K562 (cell line): ENCODE measurements around the gene MUC5AC. TPM values are rescaled to one million over a fixed set of nuclear protein-coding genes. Genes with fewer than 3 reads are reported as not detected.

ENCODE experiments used
- ATAC-seq: fragments of 200-7000 bp; cut with Tn5 transposase; 3 replicates; pipeline ENCODE4 v1.9.1; 2020; ENCODE audit warnings: moderate library complexity
- BruUV-seq: library from RNA; stranded (reverse); fragments of 400-500 nt; replicated peaks from 2 replicates; lab custom pipeline; 2021; lab: Mats Ljungman, UMichigan
- CTCF ChIA-PET: fragments of 300-600 bp; formaldehyde crosslinking; extraction: SDS; loops from one replicate; lab custom pipeline; 2021; ENCODE audit warnings: low intra/inter-chr PET ratio; lab: Yijun Ruan, JAX
- POLR2A ChIA-PET: fragments of 300-600, 350-650 bp; sonication (Branson Sonifier 250); formaldehyde crosslinking; extraction: SDS; loops from one replicate; lab custom pipeline; 2021; ENCODE audit warnings: antibody characterized with exemption, inconsistent platforms; lab: Yijun Ruan, JAX
- DNase-seq, 4 experiments: peaks; one replicate each; pipeline versions ENCODE4 v3.0.0 to v3.0.0-alpha.2; 2011 to 2018; ENCODE audit warnings: low spot score in 3 of 4, mixed read lengths in 3 of 4; ENCODE audit errors: extremely low read depth in 1 of 4
- FAIRE-seq: peaks from 2 replicates; lab custom pipeline; 2011; peaks lifted over from hg19 to GRCh38; lab: Jason Lieb, UNC
- H2AFZ ChIP-seq: 2 replicates; pipeline ENCODE4 v1.6.0; 2011; ENCODE audit warnings: low read depth, low read length, control low read depth, inconsistent platforms
- H3K27ac ChIP-seq: fragments of 200-600 bp; 3 replicates; pipeline ENCODE4 v1.8.0; 2011; ENCODE audit warnings: low read depth, mild to moderate bottlenecking, control low read depth, inconsistent platforms, low read length, moderate library complexity, mixed read lengths; ENCODE audit errors: extremely low read depth
- H3K27me3 ChIP-seq, 2 experiments: fragments of 300-600 bp in 1 of 2; 2 replicates in 1 of 2; 3 replicates in 1 of 2; pipeline versions ENCODE4 v1.6.0 to v1.8.0; 2011; ENCODE audit warnings: inconsistent platforms in 2 of 2, low read length in 2 of 2, mild to moderate bottlenecking in 1 of 2, mixed read lengths in 1 of 2, moderate library complexity in 1 of 2; ENCODE audit not compliant: control insufficient read depth in 2 of 2, insufficient read depth in 2 of 2
- H3K36me3 ChIP-seq: fragments of 300-600 bp; 3 replicates; pipeline ENCODE4 v1.8.0; 2011; ENCODE audit warnings: mild to moderate bottlenecking, low read length, inconsistent platforms; ENCODE audit not compliant: control insufficient read depth, insufficient read depth
- H3K4me1 ChIP-seq, 2 experiments: fragments of 200-600 bp in 1 of 2; replicated peaks in 1 of 2; 2 replicates in 1 of 2; 3 replicates in 1 of 2; pipeline versions ENCODE4 v1.5.1 to v1.8.0; 2011; ENCODE audit warnings: inconsistent platforms in 2 of 2, low read length in 2 of 2, mild to moderate bottlenecking in 1 of 2, mixed read lengths in 1 of 2, moderate library complexity in 1 of 2; ENCODE audit not compliant: control insufficient read depth in 2 of 2, insufficient read depth in 2 of 2
- H3K4me2 ChIP-seq: 2 replicates; pipeline ENCODE4 v1.6.1; 2011; ENCODE audit warnings: low read length, control low read depth, inconsistent platforms, mixed read lengths; ENCODE audit not compliant: insufficient read depth
- H3K4me3 ChIP-seq: fragments of 200-600 bp; sonication (generic), shearing (Covaris generic); 2 replicates; pipeline ENCODE4 v1.5.1; 2016; ENCODE audit warnings: control low read depth, inconsistent platforms
- H3K79me2 ChIP-seq: fragments of 200-600 bp; 3 replicates; pipeline ENCODE4 v1.8.0; 2011; ENCODE audit warnings: low read length, inconsistent platforms; ENCODE audit not compliant: control insufficient read depth, insufficient read depth
- H3K9ac ChIP-seq, 2 experiments: 2 replicates each; pipeline versions ENCODE4 v1.6.0 to v1.6.1; 2011; ENCODE audit warnings: low read depth in 2 of 2, low read length in 2 of 2, control low read depth in 1 of 2, inconsistent platforms in 1 of 2, mild to moderate bottlenecking in 1 of 2, mixed read lengths in 1 of 2; ENCODE audit not compliant: insufficient read depth in 1 of 2
- H3K9me1 ChIP-seq: one replicate; pipeline ENCODE4 v1.6.0; 2011; ENCODE audit warnings: inconsistent platforms, mild to moderate bottlenecking, low read length, moderate library complexity; ENCODE audit not compliant: control insufficient read depth, insufficient read depth
- H3K9me3 ChIP-seq: replicated peaks from 2 replicates; pipeline ENCODE4 v1.5.1; 2011; ENCODE audit warnings: low read depth, low read length, inconsistent platforms; ENCODE audit not compliant: control insufficient read depth, insufficient read depth
- H4K20me1 ChIP-seq: replicated peaks from 2 replicates; pipeline ENCODE4 v1.6.1; 2011; ENCODE audit warnings: low read length, inconsistent platforms, mixed read lengths; ENCODE audit not compliant: control insufficient read depth, insufficient read depth
- BCOR ChIP-seq: fragments of 450-650 bp; IDR thresholded peaks from 2 replicates; pipeline ENCODE4 v1.6.1; 2016
- BRCA1 ChIP-seq, 2 experiments: fragments of 450-650 bp in 1 of 2; sonication (generic) in 1 of 2; formaldehyde crosslinking in 1 of 2; IDR thresholded peaks; 2 replicates each; pipeline versions ENCODE4 v1.5.0 to v1.6.1; 2017 to 2020; ENCODE audit warnings: mild to moderate bottlenecking in 1 of 2, missing genetic modification reagents in 1 of 2
- BRD4 ChIP-seq: fragments of 200-600 bp; sonication (generic); IDR thresholded peaks from 2 replicates; pipeline ENCODE4 v1.6.1; 2017; ENCODE audit warnings: inconsistent platforms
- C11orf30 ChIP-seq: fragments of 450-650 bp; IDR thresholded peaks from 2 replicates; pipeline ENCODE4 v1.6.1; 2016; ENCODE audit warnings: low read depth, mild to moderate bottlenecking
- CBFB ChIP-seq: sonication (generic); formaldehyde crosslinking; IDR thresholded peaks from 2 replicates; pipeline ENCODE4 v1.4.0; 2020; ENCODE audit warnings: mild to moderate bottlenecking, missing genetic modification reagents
- CTBP1 ChIP-seq: fragments of 450-650 bp; IDR thresholded peaks from 2 replicates; pipeline ENCODE4 v1.6.1; 2016; ENCODE audit warnings: borderline replicate concordance
- FOS ChIP-seq: IDR thresholded peaks from 3 replicates; pipeline ENCODE4 v1.6.1; 2011; ENCODE audit not compliant: insufficient read length; ENCODE audit errors: extremely low read depth
- HBP1 ChIP-seq: fragments of 450-650 bp; formaldehyde crosslinking; IDR thresholded peaks from 2 replicates; pipeline ENCODE4 v1.4.0; 2022; ENCODE audit warnings: missing genetic modification characterization
- HOXB6 ChIP-seq: fragments of 250-450 bp; sonication (Bioruptor Pico); IDR thresholded peaks from 2 replicates; pipeline ENCODE4 v1.5.1; 2022; ENCODE audit warnings: mild to moderate bottlenecking, borderline replicate concordance
- IRF1 ChIP-seq: sonication (generic); formaldehyde crosslinking; IDR thresholded peaks from 2 replicates; pipeline ENCODE4 v1.8.0; 2022; ENCODE audit warnings: missing genetic modification reagents, mild to moderate bottlenecking, borderline replicate concordance
- NONO ChIP-seq, 2 experiments: fragments of 200-400 bp in 1 of 2; fragments of 450-650 bp in 1 of 2; formaldehyde crosslinking in 1 of 2; IDR thresholded peaks; 2 replicates each; pipeline ENCODE4 v1.6.1; 2017; ENCODE audit warnings: low read depth in 2 of 2, mild to moderate bottlenecking in 2 of 2, moderate library complexity in 2 of 2, low read length in 1 of 2
- OTX1 ChIP-seq: fragments of 450-650 bp; formaldehyde crosslinking; IDR thresholded peaks from 2 replicates; pipeline ENCODE4 v1.4.0; 2022; ENCODE audit warnings: mild to moderate bottlenecking
- PBX2 ChIP-seq, 2 experiments: IDR thresholded peaks in 1 of 2; conservative IDR thresholded peaks in 1 of 2; 2 replicates each; pipeline ENCODE4 v1.6.1; 2016; ENCODE audit warnings: low read depth in 2 of 2, mild to moderate bottlenecking in 1 of 2, missing compliant biosample characterization in 1 of 2, missing genetic modification characterization in 1 of 2, moderate library complexity in 1 of 2
- PHB2 ChIP-seq: fragments of 450-650 bp; IDR thresholded peaks from 2 replicates; pipeline ENCODE4 v1.6.1; 2017; ENCODE audit warnings: low read depth
- POLR2A ChIP-seq: fragments of 450-650 bp; conservative IDR thresholded peaks from 2 replicates; pipeline ENCODE4 v1.6.1; 2016
- TRIM28 ChIP-seq: fragments of 450-650 bp; IDR thresholded peaks from 2 replicates; pipeline ENCODE4 v1.6.1; 2017
- ZBTB26 ChIP-seq: fragments of 450-650 bp; formaldehyde crosslinking; IDR thresholded peaks from 2 replicates; pipeline ENCODE4 v1.4.0; 2022; ENCODE audit warnings: missing genetic modification characterization
- ZNF133 ChIP-seq: fragments of 250-450 bp; sonication (Bioruptor Pico); IDR thresholded peaks from 2 replicates; pipeline ENCODE4 v1.4.0; 2020; ENCODE audit warnings: mild to moderate bottlenecking
- ZNF707 ChIP-seq: fragments of 250-450 bp; sonication (Bioruptor Pico); conservative IDR thresholded peaks from 2 replicates; pipeline ENCODE4 v1.8.0; 2022; ENCODE audit warnings: inconsistent platforms, mild to moderate bottlenecking, moderate library complexity
- WGBS: fragments of 100-300 bp; shearing (Covaris generic); methylation state at CpG from one replicate; pipeline ENCODE4 v1.1.6; 2016; ENCODE audit warnings: low coverage, mixed read lengths; ENCODE audit not compliant: insufficient coverage; ENCODE audit errors: missing lambda C conversion rate; 5-methylcytosine and 5-hydroxymethylcytosine counted together
- in situ Hi-C: fragments of 300-500 bp; cut with MboI; formaldehyde crosslinking; loops from 4 replicates; pipeline ENCODE4 v1.15.0; 2018; ENCODE audit warnings: inconsistent platforms, mixed read lengths
- intact Hi-C: fragments of 100-400 bp; cut with micrococcal nuclease; formaldehyde crosslinking; loops from 2 replicates; pipeline ENCODE4 v1.14.2; 2022
- polyA plus RNA-seq, 8 experiments: library from polyadenylated mRNA; depleted of rRNA in 4 of 8; stranded (reverse) in 5 of 8; unstranded in 3 of 8; fragments of >200 nt; fragmentation: Nextera tagmentation in 2 of 8; fragmentation: Illumina TruSeq in 1 of 8; extraction: Ambion mirVana in 2 of 8; extraction: Trizol in 1 of 8; gene quantifications; 2 replicates each; pipeline versions ENCODE4 v1.2.1 to v1.2.3, GENCODE V29; 2011 to 2014; ENCODE audit warnings: inconsistent platforms in 1 of 8, missing spikeins in 1 of 8
- total RNA-seq, 7 experiments: library from RNA; depleted of rRNA in 6 of 7; stranded (reverse); fragments of >200 nt in 6 of 7; fragmentation: Illumina TruSeq in 2 of 7; extraction: Trizol in 2 of 7; gene quantifications; 2 replicates each; pipeline versions ENCODE4 v1.2.1 to v1.2.3, GENCODE V29; 2011 to 2021; ENCODE audit warnings: low replicate concordance in 1 of 7

The MUC5AC gene
- total and polyA plus RNA-seq, 9 of the 15 experiments (the other 6 are each of a cell fraction or from before 2014, with no cell fraction given) = not detected

GRCh38 chr11:1150116-1150515 lies 7.6 kb upstream of the MUC5AC start:
- intact Hi-C loops = no loop called here
- in situ Hi-C loops = no loop called here
- Histone ChIP-seq H2AFZ (no peak overlapping the region), H3K4me1 (peaks cover 0 to 33% of the 10 kb centered on the region in 2 experiments; a peak in 2 of 5 replicates), H3K9me1 (no peaks in the 10 kb centered on the region), H3K27me3 (peaks cover 8 to 34% of the 10 kb centered on the region in 2 experiments; a peak in 4 of 5 replicates), H3K79me2 (no peaks in the 10 kb centered on the region), H3K27ac (no peak overlapping the region), H3K9ac (no peak overlapping the region), H3K4me3 (no peak overlapping the region), H4K20me1 (0 out of 2 replicates have a peak, but pooled peaks cover 5% of the 10 kb centered on the region), H3K9me3 (no peaks in the 10 kb centered on the region; the same call in 1 of the 2 replicates), H3K36me3 (no peaks in the 10 kb centered on the region), H3K4me2 (no peak overlapping the region)
- BruUV-seq = no TSS peak
- no peak for FAIRE-seq
- DNase-seq = no peak
- POLR2A ChIA-PET = no interaction called here
- 6% methylated on average over 9 of the region's 10 CpGs for WGBS
- no peak for ATAC-seq
- CTCF ChIA-PET = no interaction called here
- TF ChIP-seq HOXB6 (CRISPR knock-in tag) (no peak), ZNF707 (CRISPR knock-in tag) (no peak), NONO (IDR thresholded peaks at IDR 0.05; ENCODE audit: low read depth in 2 of 2, low read length in 1 of 2) (no peak), BRCA1 (IDR thresholded peaks at IDR 0.05) (no peak), BRCA1 (CRISPR knock-in tag; IDR thresholded peaks at IDR 0.05) (no peak), CTBP1 (no peak), IRF1 (CRISPR knock-in tag) (no peak), ZBTB26 (CRISPR knock-in tag) (no peak), CBFB (no peak), OTX1 (no peak), POLR2A (no peak), TRIM28 (no peak), ZNF133 (CRISPR knock-in tag) (no peak), PHB2 (no peak), HBP1 (no peak), PBX2 (CRISPR knock-in tag; IDR thresholded peaks at IDR 0.05; ENCODE audit: low read depth) (no peak), PBX2 (tag; conservative IDR thresholded peaks at IDR 0.05; ENCODE audit: low read depth) (no peak), BCOR (no peak), BRD4 (no peak), FOS (no peak), C11orf30 (no peak)
